Right ventricle myocardium superior (tissue), 1 donor: Measurements from ENCODE around the gene GTF3C5. TPM values are rescaled to one million over a fixed set of nuclear protein-coding genes. Genes with fewer than 3 reads are reported as not detected.
"Not testable (repeated sequence)": the region's sequence is repeated elsewhere in the genome, so short reads cannot be mapped to it uniquely, and the experiment has no call there.

Experiments
- ATAC-seq: fragments of 200-7000 bp; cut with Tn5 transposase; one replicate; pipeline ENCODE4 v1.9.1; 2020; ENCODE audit warnings: mild to moderate bottlenecking; ENCODE audit not compliant: poor library complexity
- DNase-seq: peaks from one replicate; pipeline ENCODE4 v3.0.0-alpha.2; 2020
- intact Hi-C: fragments of 100-400 bp; cut with DNase I; formaldehyde crosslinking; loops from one replicate; pipeline ENCODE4 v1.11.2; 2022
- total RNA-seq: library from RNA; stranded (reverse); fragmentation: NEBNext Ultra II Directional; extraction: Animal tissue kit (Norgen Biotek cat#: 25700); gene quantifications from one replicate; pipeline ENCODE4 v1.2.1, GENCODE V29; 2021
- donor health status: DM: no; HTN: yes; CAD: no; lungs with severe emphysema.

Gene GTF3C5
- total RNA-seq, 1 donor from 2014 or later = 49.0 TPM

DNA sequence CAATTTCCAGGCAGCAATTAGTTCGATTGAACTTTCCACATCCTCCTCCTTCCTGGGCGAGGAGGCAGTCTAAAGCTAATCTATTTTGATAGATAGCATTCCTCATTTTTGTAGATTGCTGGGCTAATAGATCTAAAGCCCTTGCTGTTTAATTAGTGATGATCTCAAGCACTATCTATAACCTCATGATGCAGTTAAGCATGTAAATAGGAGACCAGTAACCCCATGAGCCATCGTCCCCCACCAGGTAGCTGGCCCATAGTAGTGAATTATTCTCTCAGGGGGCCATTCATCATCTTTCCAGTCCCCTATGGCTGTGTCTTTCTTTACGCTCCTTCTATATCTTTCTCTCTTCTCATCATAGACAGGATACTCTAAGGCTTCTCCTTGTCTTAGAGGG is 45.9 kb downstream of the GTF3C5 start:
- intact Hi-C loops = no loop called here
- no peak for DNase-seq
- no peak for ATAC-seq

DNA sequence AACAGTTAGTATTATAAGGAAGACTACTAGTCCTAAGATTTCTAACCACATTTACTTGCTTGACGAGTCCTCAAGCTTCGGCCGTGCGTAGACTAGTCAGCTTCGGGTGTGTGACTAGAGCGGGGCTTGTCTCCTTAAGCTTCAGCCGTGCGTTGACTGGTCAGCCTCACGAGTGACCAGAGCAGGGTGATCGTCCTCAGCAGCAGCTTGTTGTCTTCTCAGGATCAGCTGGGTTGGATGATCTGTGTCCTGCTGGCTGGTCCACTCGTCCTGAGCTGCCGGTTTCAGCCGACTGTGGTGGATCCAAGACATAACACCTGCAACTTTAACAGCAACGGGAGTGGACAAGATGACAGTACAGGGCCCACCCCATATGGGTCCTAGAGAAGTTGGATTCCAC is 47.7 kb downstream of the GTF3C5 start:
- intact Hi-C loops = no loop called here
- ATAC-seq (no peak), DNase-seq (no peak)

DNA sequence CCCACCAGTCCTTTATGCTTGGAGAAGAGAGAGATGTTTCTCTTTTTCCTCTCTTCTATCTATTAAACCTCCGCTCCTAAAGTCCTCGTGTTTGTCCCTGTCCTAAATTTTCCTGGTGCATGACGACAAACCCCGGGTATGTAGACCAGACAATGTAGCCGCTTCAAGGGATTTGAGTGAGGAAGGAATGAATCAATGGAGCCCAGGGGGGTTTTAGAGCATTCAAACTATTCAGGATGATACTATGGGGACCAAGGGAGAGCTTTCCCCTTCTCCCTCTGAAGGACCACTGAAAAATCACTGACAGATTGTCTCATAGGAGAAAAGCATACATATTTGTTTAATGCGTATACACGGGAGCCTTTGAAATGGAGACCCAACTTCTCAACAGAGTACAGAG is 49.4 kb downstream of the GTF3C5 start:
- DNase-seq = no peak
- ATAC-seq = no peak
- intact Hi-C loops = no loop called here

DNA sequence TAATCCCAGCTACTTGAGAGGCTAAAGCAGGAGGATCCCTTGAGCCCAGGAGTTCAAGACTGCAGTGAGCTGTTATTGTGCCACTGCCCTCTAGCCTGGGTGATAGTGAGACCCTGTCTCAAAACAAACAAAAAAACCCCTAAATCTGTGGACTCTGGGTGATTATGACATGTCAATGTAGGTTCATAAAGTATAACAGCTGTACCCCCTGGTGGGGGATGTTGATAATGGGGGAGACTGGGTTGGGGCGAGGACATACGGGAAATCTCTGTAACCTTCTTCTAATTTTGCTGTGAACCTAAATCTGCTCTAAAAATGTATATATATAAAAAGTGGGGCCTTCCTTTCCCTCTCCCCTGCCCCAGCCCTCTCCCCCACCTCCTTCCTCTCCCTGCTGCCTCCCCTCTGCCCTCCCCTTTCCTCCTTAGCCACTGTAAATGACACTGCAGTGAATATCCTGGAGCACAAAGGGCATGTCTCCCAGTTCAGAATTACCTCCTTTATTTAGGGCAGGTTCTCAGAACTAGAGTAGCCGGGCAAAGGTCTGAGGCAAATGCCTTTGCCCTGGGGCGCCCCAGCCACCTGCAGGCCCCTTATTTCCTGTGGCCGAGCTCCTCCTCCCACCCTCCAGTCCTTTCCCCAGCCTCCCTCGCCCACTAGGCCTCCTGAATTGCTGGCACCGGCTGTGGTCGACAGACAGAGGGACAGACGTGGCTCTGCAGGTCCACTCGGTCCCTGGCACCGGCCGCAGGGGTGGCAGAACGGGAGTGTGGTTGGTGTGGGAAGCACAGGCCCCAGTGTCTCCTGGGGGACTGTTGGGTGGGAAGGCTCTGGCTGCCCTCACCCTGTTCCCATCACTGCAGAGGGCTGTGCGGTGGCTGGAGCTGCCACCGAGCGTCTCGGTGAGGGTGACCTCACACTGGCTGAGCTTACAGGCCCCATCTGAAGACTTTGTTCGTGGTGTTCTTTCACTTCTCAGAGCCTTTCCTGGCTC is 50.3 kb downstream of the GTF3C5 start:
- ATAC-seq = peak; percentile 26
- DNase-seq, intact Hi-C loops: not testable (repeated sequence)

DNA sequence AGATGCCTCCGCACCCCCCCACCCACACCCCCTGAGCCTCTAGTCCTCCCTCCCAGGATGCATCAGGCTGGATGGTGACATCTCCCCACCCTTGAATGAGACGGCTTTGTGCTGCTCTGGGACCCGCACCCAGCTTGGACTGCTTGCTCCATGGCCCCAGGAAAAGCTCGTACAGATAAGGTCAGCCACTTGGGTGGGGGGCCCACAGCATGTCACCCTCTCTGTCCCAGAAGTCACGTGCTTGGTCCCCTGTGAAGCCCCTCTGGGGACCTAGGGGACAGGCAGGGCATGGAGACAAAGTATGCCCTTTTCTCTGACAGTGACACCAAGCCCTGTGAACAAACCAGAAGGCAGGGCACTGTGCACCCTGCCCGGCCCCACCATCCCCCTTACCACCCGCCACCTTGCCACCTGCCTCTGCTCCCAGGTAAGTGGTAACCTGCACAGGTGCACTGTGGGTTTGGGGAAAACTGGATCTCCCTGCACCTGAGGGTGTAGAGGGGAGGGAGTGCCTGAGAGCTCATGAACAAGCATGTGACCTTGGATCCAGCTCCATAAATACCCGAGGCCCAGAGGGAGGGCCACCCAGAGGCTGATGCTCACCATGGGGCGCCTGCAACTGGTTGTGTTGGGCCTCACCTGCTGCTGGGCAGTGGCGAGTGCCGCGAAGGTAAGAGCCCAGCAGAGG is 51.3 kb downstream of the GTF3C5 start:
- ATAC-seq = peak; percentile 24
- DNase-seq, intact Hi-C loops: not testable (repeated sequence)

DNA sequence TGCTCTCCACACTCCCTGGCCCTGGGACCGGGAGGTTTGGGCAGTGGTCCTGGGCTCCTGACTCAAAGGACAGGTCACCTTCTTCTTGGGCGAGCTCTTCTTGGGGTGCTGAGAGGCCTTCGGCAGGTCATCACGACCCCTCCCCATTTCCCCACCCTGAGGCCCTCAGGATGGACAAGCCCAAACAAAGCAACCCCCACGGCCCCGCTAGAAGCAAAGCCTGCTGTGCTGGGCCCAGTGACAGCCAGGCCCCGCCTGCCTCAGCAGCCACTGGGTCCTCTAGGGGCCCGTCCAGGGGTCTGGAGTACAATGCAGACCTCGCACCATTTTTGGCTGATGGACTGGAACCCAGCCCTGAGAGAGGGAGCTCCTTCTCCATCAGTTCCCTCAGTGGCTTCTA is 52.9 kb downstream of the GTF3C5 start:
- not testable (repeated sequence) for ATAC-seq

DNA sequence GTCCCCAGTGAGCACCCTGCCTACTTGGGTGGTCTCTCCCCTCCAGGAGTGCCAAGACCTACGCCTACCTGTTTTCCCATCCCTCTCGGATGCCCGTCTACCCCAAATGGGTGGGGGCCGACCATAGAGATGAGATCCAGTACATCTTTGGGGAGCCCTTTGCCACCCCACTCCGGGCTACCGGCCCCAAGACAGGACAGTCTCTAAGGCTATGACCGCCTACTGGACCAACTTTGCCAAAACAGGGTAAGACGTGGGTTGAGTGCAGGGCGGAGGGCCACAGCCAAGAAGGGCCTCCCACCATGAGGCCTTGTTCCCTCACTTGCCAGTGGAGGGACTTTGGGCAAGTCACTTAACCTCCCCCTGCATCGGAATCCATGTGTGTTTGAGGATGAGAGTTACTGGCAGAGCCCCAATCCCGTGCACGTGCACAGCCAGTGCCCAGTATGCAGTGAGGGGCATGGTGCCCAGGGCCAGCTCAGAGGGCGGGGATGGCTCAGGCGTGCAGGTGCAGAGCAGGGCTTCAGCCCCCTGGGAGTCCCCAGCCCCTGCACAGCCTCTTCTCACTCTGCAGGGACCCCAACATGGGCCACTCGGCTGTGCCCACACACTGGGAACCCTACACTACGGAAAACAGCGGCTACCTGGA is 55.5 kb downstream of the GTF3C5 start:
- DNase-seq, intact Hi-C loops, ATAC-seq: not testable (repeated sequence)

More for the DNA sequence above, 52.9 kb downstream of the GTF3C5 start:
- DNase-seq, intact Hi-C loops: not testable (repeated sequence)

DNA sequence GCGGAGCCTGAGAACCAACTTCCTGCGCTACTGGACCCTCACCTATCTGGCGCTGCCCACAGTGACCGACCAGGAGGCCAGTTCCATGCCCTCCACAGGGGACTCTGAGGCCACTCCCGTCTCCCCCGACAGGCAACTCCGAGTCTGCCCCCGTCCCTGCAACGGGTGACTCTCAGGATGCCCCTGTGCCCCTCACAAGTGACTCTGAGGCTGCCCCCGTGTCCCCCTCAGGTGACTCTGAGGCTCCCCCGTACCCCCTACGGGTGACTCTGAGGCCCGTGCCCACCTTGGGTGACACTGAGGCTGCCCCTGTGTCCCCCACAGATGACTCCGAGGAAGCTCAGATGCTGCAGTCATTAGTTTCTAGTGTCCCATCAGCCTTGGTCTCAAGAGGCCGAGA is 56.1 kb downstream of the GTF3C5 start:
- ATAC-seq (no peak), DNase-seq (no peak)
- intact Hi-C loops = no loop called here

DNA sequence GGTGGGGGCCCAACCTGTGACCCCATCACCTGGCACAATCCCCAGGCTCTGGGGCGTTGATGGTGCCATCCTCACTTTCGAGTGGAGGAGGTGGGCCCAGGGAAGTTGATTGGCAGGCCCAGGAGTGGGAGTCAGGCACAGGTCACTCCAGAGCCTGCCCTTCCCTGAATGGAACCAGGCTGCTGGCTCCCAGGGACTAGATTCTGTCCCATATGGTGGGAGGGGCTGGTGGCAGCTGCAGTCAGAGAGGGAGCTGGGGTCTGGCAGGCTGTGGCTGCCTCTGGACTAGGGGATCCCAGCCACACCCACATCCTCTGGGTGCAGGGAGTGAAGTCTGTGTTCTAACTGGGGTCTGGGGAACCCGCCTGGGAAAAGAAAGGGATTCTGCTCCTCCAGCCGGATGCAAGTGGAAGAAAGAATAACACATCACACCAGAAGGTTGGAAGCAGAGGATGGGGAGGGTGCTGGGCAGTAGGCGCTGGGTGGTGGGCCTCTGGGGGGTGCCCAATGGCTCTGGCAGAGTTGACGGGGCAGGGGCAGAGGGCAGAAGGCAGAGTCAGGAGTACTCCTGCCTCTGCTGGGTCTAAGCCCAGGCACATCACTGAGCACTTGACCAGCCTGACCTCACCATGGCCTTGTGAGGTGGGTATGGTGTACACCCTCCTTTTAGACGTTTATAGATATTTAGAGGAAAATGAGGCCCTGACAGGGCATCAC is 56.8 kb downstream of the GTF3C5 start:
- DNase-seq (no peak), ATAC-seq (no peak)
- intact Hi-C loops = no loop called here

DNA sequence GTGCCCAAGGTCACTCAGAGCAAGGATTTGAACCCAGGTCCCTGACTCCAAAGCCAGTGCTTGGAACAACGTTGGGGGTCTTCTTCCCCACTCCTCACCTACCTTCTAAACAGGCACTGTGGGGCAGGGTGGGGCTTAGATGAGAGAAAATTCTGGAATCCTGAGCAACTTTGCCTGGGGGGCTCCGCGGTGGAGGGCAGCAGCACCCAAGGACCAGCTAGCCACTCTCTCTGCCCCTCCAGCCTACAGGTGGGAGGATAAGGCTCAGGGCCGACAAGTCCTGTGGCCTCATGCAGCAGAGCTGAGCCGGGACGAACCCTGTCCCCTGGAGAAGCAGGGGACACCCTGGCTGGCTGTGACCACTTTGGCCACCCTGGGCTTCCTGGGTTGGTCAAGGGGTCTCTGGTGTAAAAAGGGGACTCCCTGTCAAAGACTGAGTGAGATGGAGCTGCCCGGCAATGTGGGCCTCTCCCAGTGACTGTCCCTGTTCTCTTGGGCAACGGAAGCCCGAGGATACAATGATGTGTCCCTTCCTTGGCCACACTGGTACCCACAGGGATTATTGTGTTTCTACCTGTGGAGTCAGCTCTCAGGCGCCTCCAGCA is 57.5 kb downstream of the GTF3C5 start:
- no peak for DNase-seq
- no peak for ATAC-seq
- intact Hi-C loops = no loop called here

DNA sequence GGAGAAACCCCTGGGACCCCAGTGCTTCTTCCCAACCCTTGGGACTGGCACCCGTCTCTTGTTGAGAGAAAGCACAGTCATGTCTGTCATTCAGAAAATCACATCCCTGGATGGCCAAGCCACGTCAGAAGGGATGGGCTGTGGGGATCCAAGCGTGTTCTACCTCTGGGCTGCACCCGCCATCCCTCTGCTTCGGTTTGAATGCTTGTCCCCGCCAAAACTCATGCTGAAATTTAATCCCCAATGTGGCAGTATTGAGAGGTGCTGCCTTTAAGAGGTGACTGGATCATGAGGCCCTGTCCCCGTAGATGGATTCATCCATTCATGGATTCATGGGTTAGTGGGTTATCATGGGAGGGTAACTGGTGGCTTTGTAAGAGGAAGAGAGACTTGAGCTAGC is 58.0 kb downstream of the GTF3C5 start:
- intact Hi-C loops = no loop called here
- DNase-seq = no peak
- no peak for ATAC-seq

DNA sequence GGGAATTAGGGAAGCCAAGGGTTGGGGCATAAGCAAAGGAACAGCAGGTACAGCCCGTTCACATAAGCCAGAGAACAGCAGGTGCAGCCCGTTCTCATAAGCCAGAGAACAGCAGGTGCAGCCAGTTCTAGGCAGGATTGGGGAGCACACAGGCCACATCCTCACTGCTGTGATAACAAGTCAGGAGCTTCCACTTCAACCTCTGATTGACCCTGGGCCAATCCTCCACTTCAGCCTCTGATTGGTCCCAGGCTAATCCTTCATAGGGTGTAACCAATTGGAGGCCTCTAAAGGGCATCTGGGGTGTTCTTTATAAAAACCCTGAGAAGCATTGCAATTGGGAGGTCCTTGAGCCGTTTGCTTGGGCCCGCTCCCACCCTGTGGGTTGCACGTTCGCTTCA is 58.5 kb downstream of the GTF3C5 start:
- peak; percentile 51 for ATAC-seq
- no peak for DNase-seq

DNA sequence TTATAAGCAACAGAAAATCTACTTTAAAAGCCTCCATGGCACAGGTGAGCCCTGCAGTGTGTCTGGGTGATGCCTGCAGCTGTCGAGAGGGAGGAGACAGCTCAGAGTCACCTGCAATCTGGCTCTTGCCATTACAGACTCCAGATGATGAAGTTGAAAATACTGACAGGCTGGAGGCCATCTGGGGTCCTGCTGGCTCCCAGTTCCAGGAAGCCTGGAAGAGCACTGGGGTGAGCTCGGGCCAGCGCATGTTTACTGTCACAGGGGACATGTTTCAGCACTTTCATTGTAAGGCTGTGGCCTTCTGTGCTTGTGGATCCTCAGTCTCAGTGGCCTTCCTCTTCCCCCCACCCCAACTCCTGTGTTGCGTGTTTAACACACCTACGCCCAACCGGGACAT is 59.4 kb downstream of the GTF3C5 start:
- no peak for DNase-seq
- intact Hi-C loops = no loop called here

More for the DNA sequence above, 58.5 kb downstream of the GTF3C5 start:
- intact Hi-C loops = no loop called here

DNA sequence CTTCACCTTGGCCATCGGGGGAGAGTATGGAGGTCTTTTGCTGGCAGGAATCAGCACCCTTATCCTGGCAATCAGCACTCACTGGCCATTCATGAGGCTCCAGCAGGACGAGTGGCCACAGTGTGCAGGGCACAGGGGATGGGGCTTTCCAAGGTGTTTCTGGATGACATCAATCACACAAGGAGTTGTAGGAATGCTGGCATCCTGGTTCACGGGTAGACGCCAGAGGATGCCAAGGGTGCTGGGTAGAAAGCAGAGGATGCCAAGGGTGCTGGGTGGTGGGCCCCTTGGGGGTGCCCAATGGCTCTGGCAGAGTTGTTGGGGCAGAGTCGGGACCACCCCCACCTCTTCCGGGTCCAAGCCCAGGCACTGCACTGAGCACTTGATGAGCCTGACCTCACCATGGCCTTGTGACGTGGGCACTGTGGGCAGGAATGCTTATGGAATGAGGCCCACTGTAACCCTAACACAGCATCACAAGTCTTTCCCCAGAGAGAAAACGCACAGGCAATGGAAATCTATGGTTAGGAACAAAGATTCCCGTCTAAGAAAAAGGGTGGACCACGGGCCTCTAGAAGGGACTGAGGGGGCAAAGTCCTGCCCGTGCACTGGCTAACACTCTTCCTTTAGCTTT is 60.1 kb downstream of the GTF3C5 start:
- DNase-seq (no peak), ATAC-seq (no peak)
- intact Hi-C loops = no loop called here

More for the DNA sequence above, 59.4 kb downstream of the GTF3C5 start:
- ATAC-seq = peak; percentile 81

DNA sequence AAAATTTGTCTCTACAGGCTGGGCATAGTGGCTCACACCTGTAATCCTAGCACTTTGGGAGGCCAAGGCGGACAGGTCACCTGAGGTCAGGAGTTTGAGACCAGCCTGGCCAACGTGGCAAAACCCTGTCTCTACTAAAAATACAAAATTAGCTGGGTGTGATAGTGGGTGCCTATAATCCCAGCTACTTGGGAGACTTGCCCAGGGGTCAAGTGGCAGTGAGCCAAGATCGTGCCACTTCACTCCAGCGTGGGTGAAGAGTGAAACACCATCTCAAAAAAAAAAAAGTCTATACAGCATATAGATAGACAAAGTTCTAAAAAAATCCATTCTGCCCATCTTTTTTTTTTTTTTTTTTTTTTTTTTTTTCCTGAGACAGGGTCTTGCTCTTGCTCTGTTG is 63.6 kb downstream of the GTF3C5 start:
- ATAC-seq, intact Hi-C loops, DNase-seq: not testable (repeated sequence)

DNA sequence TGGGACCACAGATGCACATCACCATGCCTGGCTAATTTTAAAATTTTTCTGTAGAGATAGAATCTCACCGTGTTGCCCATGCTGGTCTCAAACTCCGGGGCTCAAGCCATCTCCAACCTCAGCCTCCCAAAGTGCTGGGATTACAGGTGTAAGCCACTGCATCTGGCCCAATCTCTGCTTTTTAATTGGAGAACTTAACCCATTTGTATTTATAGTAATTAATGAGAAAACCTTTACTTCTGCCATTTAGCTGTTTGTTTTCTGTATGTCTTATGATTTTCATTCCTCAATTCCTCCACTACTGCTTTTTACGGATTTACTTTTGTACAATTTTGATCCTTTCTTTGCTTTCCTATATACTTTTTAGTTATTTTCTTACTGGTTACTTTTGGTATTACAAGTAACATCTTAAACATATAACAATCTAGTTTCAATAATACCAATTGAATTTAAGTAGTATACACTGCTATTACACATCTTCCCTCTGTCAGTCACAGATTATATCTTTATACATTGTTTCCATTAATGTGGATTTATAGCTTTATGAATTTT is 64.1 kb downstream of the GTF3C5 start:
- intact Hi-C loops = loop anchor here (5.0 kb wide), 1 partner anchor 53 kb away; no protein-coding TSS in a partner anchor
- no peak for ATAC-seq
- no peak for DNase-seq

DNA sequence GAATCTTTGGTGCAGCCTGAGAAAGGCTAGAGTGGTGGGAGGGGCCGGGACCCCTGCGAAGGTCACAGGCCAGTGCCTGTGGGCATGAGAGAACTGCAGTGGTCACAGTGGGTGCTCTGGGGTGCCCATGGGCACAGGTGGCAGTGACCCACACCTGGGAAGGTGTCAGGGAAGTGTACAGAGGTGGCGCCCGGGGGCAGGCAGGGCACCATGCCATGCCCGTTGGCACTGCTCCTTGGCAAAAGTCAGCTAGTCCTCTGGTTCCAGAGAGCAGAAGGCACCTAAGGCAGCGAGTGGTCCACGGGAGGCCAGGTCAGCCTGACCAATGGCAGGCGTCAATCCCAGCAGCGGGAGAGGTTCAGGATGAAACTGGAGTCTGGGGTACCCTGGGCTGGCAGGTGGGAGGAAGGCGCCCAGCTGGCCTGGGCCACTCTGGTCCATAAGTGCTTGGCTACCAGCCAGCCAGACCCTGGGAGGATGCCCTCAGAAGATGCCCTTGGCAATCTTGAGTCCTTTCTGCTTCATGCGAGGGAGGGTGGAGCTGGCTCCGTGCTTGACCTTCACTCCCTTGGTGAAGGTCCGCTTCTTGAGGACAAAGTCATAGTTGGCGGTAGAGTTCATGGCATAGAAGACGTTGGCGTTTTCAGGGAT is 67.4 kb downstream of the GTF3C5 start:
- ATAC-seq (peak; percentile 13), DNase-seq (no peak)
- intact Hi-C loops = loop anchor here (5.0 kb wide), 1 partner anchor 56 kb away; no protein-coding TSS in a partner anchor
